HepG2 (cell line): ENCODE measurements around the gene C4BPA. TPM values are rescaled to one million over a fixed set of nuclear protein-coding genes. Genes with fewer than 3 reads are reported as not detected.

Source experiments
- ARNT ChIP-seq: fragments of 450-650 bp; IDR thresholded peaks from 2 replicates; pipeline ENCODE4 v1.6.1; 2017
- BRCA1 ChIP-seq: sonication (generic); formaldehyde crosslinking; IDR thresholded peaks from 2 replicates; pipeline ENCODE4 v1.4.0; 2020; ENCODE audit warnings: missing genetic modification reagents
- BRD4 ChIP-seq: sonication (generic); formaldehyde crosslinking; IDR thresholded peaks from 2 replicates; pipeline ENCODE4 v1.4.0; 2020; ENCODE audit warnings: missing genetic modification reagents
- ERF ChIP-seq: IDR thresholded peaks from 2 replicates; pipeline ENCODE4 v1.6.1; 2018; ENCODE audit warnings: missing biosample characterization, missing genetic modification reagents
- FIP1L1 ChIP-seq: fragments of 200-400 bp; formaldehyde crosslinking; IDR thresholded peaks from 2 replicates; pipeline ENCODE4 v1.6.1; 2018; ENCODE audit warnings: low read depth, mild to moderate bottlenecking, low read length, moderate library complexity, borderline replicate concordance; ENCODE audit not compliant: insufficient read depth
- GABPA ChIP-seq, 2 experiments: IDR thresholded peaks; 2 replicates each; pipeline ENCODE4 v1.6.1; 2011 to 2016; ENCODE audit warnings: low read depth in 2 of 2, low read length in 1 of 2, missing biosample characterization in 1 of 2, missing genetic modification characterization in 1 of 2
- GRHL1 ChIP-seq: sonication (generic); formaldehyde crosslinking; conservative IDR thresholded peaks from 2 replicates; pipeline ENCODE4 v1.8.0; 2022; ENCODE audit warnings: missing genetic modification reagents
- HIVEP1 ChIP-seq: sonication (generic); formaldehyde crosslinking; IDR thresholded peaks from 2 replicates; pipeline ENCODE4 v1.4.0; 2020; ENCODE audit warnings: mild to moderate bottlenecking, missing genetic modification reagents
- HNF1B ChIP-seq: sonication (generic); formaldehyde crosslinking; IDR thresholded peaks from 2 replicates; pipeline ENCODE4 v1.5.1; 2020; ENCODE audit warnings: mild to moderate bottlenecking, moderate library complexity, missing genetic modification reagents
- KDM3A ChIP-seq: IDR thresholded peaks from 2 replicates; pipeline ENCODE4 v1.6.1; 2018; ENCODE audit warnings: low read depth, missing compliant biosample characterization
- SCMH1 ChIP-seq: sonication (generic); formaldehyde crosslinking; IDR thresholded peaks from 2 replicates; pipeline ENCODE4 v1.9.0; 2021; ENCODE audit warnings: missing genetic modification reagents, mild to moderate bottlenecking, borderline replicate concordance
- SMAD1 ChIP-seq: sonication (generic); formaldehyde crosslinking; IDR thresholded peaks from 2 replicates; pipeline ENCODE4 v1.4.0; 2020; ENCODE audit warnings: missing genetic modification reagents, low read depth, mild to moderate bottlenecking, borderline replicate concordance
- SMC3 ChIP-seq: IDR thresholded peaks from 2 replicates; pipeline ENCODE4 v1.6.1; 2011; ENCODE audit warnings: low read length, improper control_type of control experiment
- TCF7L2 ChIP-seq: IDR thresholded peaks from 2 replicates; pipeline ENCODE4 v1.6.1; 2011; ENCODE audit warnings: mild to moderate bottlenecking, low read depth, low read length, moderate library complexity
- ZC3H4 ChIP-seq: sonication (generic); formaldehyde crosslinking; IDR thresholded peaks from 2 replicates; pipeline ENCODE4 v1.4.0; 2020; ENCODE audit warnings: missing genetic modification reagents, borderline replicate concordance
- ZNF124 ChIP-seq: sonication (generic); formaldehyde crosslinking; IDR thresholded peaks from 2 replicates; pipeline ENCODE4 v1.4.0; 2020; ENCODE audit warnings: missing genetic modification reagents
- ZNF513 ChIP-seq: sonication (generic); formaldehyde crosslinking; conservative IDR thresholded peaks from 2 replicates; pipeline ENCODE4 v1.5.0; 2020; ENCODE audit warnings: missing genetic modification reagents
- ZNF609 ChIP-seq: sonication (generic); formaldehyde crosslinking; IDR thresholded peaks from 2 replicates; pipeline ENCODE4 v1.4.0; 2020; ENCODE audit warnings: mild to moderate bottlenecking, missing genetic modification reagents, borderline replicate concordance
- ZNF678 ChIP-seq: sonication (generic); formaldehyde crosslinking; IDR thresholded peaks from 2 replicates; pipeline ENCODE4 v1.4.0; 2020; ENCODE audit warnings: mild to moderate bottlenecking, missing genetic modification reagents
- ZNF879 ChIP-seq: sonication (generic); formaldehyde crosslinking; IDR thresholded peaks from 2 replicates; pipeline ENCODE4 v1.8.1; 2023; ENCODE audit warnings: missing genetic modification reagents
- polyA plus RNA-seq, 8 experiments: library from polyadenylated mRNA; depleted of rRNA in 3 of 8; stranded (reverse) in 7 of 8; unstranded in 1 of 8; fragments of >200 nt; fragmentation: Illumina TruSeq in 4 of 8; extraction: Trizol in 4 of 8; gene quantifications; 2 replicates each; pipeline versions ENCODE4 v1.2.1 to v1.2.3, GENCODE V29; 2011 to 2016; ENCODE audit warnings: low read depth in 4 of 8, missing spikeins in 1 of 8, mixed read lengths in 1 of 8; ENCODE audit not compliant: insufficient read depth in 1 of 8
- total RNA-seq, 5 experiments: library from RNA; depleted of rRNA; stranded (reverse); fragments of >200 nt; fragmentation: Illumina TruSeq; extraction: Trizol; gene quantifications; 2 replicates each; pipeline ENCODE4 v1.2.3, GENCODE V29; 2016; ENCODE audit warnings: low read depth in 1 of 5

C4BPA gene
- total and polyA plus RNA-seq, 2 of the 13 experiments (the other 11 are each of a cell fraction or from before 2014, with no cell fraction given), result 32.1 to 60.1 TPM

- TF ChIP-seq HNF1B, result 0 out of 2 replicates have a peak, but pooled peaks have one; percentile 23
- no peak for TF ChIP-seq SCMH1 (CRISPR knock-in tag)
- TF ChIP-seq ZNF879, result no peak
- no peak for TF ChIP-seq ZNF609 (CRISPR knock-in tag)
- TF ChIP-seq HIVEP1 (CRISPR knock-in tag), result no peak
- TF ChIP-seq BRD4, result no peak
- TF ChIP-seq ZNF124 (CRISPR knock-in tag), result no peak
- TF ChIP-seq ARNT, result no peak
- TF ChIP-seq GABPA (IDR thresholded peaks at IDR 0.05; ENCODE audit: low read depth, low read length), result no peak
- TF ChIP-seq GABPA (CRISPR knock-in tag; IDR thresholded peaks at IDR 0.05; ENCODE audit: low read depth), result no peak
- TF ChIP-seq FIP1L1, result no peak
- no peak for TF ChIP-seq ZNF678
- TF ChIP-seq ZC3H4 (CRISPR knock-in tag), result no peak
- TF ChIP-seq SMAD1 (CRISPR knock-in tag), result no peak
- TF ChIP-seq TCF7L2, result no peak
- no peak for TF ChIP-seq ZNF513 (CRISPR knock-in tag)
- TF ChIP-seq BRCA1 (CRISPR knock-in tag), result no peak
- 0 out of 2 replicates have a peak, but pooled peaks have one; percentile 28 for TF ChIP-seq ERF (CRISPR knock-in tag)
- TF ChIP-seq GRHL1 (CRISPR knock-in tag), result no peak
- 0 out of 2 replicates have a peak, but pooled peaks have one; percentile 41 for TF ChIP-seq KDM3A
- peak; percentile 84 for TF ChIP-seq SMC3
Measured at GRCh38 chr1:207077470-207078377, 26.3 kb upstream of the C4BPA start (continued).
